ENCODE data around the gene USP6NL. TPM values are rescaled to one million over a fixed set of nuclear protein-coding genes. Genes with fewer than 3 reads are reported as not detected.

USP6NL gene
- total and polyA plus RNA-seq, 9 of the 15 experiments (the other 6 are each of a cell fraction or from before 2014, with no cell fraction given), result 3.2 to 26.6 (median 19.8) TPM

DNA sequence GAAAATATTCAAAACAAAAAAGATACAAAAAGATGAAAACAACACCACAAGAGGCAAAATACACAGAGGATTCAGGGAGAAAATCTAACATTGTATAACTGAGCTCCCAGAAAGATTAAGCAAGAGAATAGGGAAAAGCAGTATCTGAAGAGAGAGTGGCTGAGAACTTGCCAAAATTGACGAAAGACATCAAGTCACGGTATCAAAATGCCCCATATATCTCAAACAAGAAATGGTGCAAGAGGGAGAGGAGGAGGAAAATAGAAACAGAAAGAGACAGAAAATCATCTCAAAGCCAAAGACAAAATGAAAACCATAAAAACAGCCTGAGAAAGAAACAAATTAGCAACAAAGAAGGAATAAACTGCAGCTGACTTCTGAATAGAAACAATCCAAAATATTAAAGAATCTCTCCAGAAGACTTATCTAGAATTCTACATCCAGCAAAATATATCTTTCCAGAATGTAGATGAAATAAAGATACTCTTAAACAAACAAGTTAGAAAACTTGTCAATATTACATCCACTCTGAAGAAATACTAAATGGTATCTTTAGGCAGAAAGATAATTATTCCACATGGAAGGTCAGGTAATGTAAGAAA lies 5.5 kb downstream of the USP6NL start (continued):
- TF ChIP-seq USF1 (CRISPR knock-in tag; IDR thresholded peaks at IDR 0.05) (no peak), POLR2H (tag; IDR thresholded peaks at IDR 0.05; ENCODE audit: low read depth) (0 out of 2 replicates have a peak, but pooled peaks have one; percentile 31), ZKSCAN1 (IDR thresholded peaks at IDR 0.05; ENCODE audit: low read depth, low read length) (no peak), RFX7 (CRISPR knock-in tag; IDR thresholded peaks at IDR 0.05) (no peak), CEBPG (CRISPR knock-in tag; IDR thresholded peaks at IDR 0.05) (no peak), CEBPG (tag; conservative IDR thresholded peaks at IDR 0.05 in 1 of 2, IDR thresholded peaks at IDR 0.05 in 1 of 2) (peak in 1 of 2 experiments; percentile 49; a peak in 2 of 4 replicates)

DNA sequence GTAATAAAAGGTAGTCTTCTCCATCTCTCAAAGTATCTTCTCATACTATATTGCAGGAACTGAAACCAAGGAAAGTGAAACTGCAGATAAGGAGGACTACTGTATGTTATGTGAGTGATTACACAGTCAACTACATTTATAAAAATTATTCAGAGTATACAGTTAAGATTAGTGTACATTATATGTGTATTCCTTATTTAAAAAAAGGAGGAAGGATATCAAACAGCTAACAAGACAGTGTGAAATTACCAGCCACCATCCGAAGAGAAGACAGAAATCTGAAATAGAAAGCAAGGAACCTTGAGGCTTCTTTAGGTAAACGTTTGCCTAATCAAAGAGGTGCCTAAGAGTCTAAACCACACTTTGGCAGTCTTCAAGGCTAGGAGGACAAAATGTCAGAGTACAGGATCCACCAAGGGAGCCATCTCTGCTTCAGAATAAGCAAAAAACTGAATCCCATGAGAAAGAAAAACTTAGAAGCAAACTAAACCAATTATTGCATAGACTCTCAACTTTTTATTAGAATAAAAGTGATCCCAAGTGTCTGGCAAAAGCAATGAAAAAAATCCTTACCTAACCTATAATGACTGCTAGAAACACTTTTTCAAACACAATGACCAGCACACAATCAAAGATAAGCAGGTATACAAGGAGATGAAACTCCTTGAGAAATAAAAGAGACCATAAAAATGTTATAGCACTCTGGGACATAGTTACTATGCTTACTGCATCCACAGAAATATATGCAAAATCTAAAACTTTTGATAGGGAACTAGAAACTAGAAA lies 6.4 kb downstream of the USP6NL start:
- ATAC-seq (peak; percentile 24), FAIRE-seq (no peak), DNase-seq (ENCODE audit: extremely low read depth in 1 of 4, low spot score in 3 of 4) (no peak)
- Histone ChIP-seq H3K79me2 (ENCODE audit: control insufficient read depth, insufficient read depth, low read length) (peaks cover 100% of the 10 kb centered on the region), H3K4me3 (no peak overlapping the region), H3K9me3 (replicated peaks; ENCODE audit: control insufficient read depth, insufficient read depth, low read depth, low read length) (no peaks in the 10 kb centered on the region), H3K36me3 (ENCODE audit: control insufficient read depth, insufficient read depth, low read length) (peaks cover 4% of the 10 kb centered on the region; the same call in 1 of the 3 replicates), H3K4me1 (replicated peaks in 1 of 2; ENCODE audit: control insufficient read depth in 2 of 2, insufficient read depth in 2 of 2, low read length in 2 of 2) (peaks cover 28 to 59% of the 10 kb centered on the region in 2 experiments), H3K27ac (ENCODE audit: extremely low read depth, low read depth, low read length) (peak overlapping the region; percentile 54), H2AFZ (ENCODE audit: low read depth, low read length) (no peak overlapping the region), H3K27me3 (ENCODE audit: control insufficient read depth in 2 of 2, insufficient read depth in 2 of 2, low read length in 2 of 2) (no peaks in the 10 kb centered on the region), H3K9ac (ENCODE audit: insufficient read depth in 1 of 2, low read depth in 2 of 2, low read length in 2 of 2) (peak overlapping the region in 1 of 2 experiments; percentile 32; a peak in 1 of 4 replicates), H4K20me1 (replicated peaks; ENCODE audit: control insufficient read depth, insufficient read depth, low read length) (0 out of 2 replicates have a peak, but pooled peaks cover 7% of the 10 kb centered on the region), H3K4me2 (ENCODE audit: insufficient read depth, low read length) (peak overlapping the region; percentile 66), H3K9me1 (ENCODE audit: control insufficient read depth, insufficient read depth, low read length) (no peaks in the 10 kb centered on the region)
- no TSS peak for BruUV-seq (replicated peaks)
- POLR2A ChIA-PET, result interaction anchor here (3.8 kb wide), 1 partner anchor 11 kb away, joined by 24 read pairs; no protein-coding TSS in a partner anchor
- CTCF ChIA-PET (ENCODE audit: low intra/inter-chr PET ratio), result no interaction called here
- WGBS (ENCODE audit: insufficient coverage, low coverage, missing lambda C conversion rate), result 4% methylated on average over 2 of the region's 2 CpGs
- in situ Hi-C loops (cut with MboI), result no loop called here
- intact Hi-C loops (cut with micrococcal nuclease), result loop anchor here (2.0 to 5.0 kb wide), 2 partner anchors 16 to 68 kb away; no protein-coding TSS in a partner anchor
- TF ChIP-seq, protein P1, sequence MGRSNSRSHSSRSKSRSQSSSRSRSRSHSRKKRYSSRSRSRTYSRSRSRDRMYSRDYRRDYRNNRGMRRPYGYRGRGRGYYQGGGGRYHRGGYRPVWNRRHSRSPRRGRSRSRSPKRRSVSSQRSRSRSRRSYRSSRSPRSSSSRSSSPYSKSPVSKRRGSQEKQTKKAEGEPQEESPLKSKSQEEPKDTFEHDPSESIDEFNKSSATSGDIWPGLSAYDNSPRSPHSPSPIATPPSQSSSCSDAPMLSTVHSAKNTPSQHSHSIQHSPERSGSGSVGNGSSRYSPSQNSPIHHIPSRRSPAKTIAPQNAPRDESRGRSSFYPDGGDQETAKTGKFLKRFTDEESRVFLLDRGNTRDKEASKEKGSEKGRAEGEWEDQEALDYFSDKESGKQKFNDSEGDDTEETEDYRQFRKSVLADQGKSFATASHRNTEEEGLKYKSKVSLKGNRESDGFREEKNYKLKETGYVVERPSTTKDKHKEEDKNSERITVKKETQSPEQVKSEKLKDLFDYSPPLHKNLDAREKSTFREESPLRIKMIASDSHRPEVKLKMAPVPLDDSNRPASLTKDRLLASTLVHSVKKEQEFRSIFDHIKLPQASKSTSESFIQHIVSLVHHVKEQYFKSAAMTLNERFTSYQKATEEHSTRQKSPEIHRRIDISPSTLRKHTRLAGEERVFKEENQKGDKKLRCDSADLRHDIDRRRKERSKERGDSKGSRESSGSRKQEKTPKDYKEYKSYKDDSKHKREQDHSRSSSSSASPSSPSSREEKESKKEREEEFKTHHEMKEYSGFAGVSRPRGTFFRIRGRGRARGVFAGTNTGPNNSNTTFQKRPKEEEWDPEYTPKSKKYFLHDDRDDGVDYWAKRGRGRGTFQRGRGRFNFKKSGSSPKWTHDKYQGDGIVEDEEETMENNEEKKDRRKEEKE (IDR thresholded peaks at IDR 0.05; ENCODE audit: borderline replicate concordance in 1 of 2, control insufficient read depth in 1 of 2, low read depth in 2 of 2, low read length in 1 of 2), result no peak
- TF ChIP-seq OTX1 (CRISPR knock-in tag; IDR thresholded peaks at IDR 0.05) (no peak), NBN (IDR thresholded peaks at IDR 0.05; ENCODE audit: low read depth) (no peak), DPF2 (IDR thresholded peaks at IDR 0.05) (0 out of 2 replicates have a peak, but pooled peaks have one; percentile 19), CBX3 (IDR thresholded peaks at IDR 0.05; ENCODE audit: borderline replicate concordance in 1 of 2, low read length in 2 of 2) (peak in 1 of 2 experiments; percentile 42; a peak in 1 of 3 replicates)
- TF ChIP-seq, protein P2, sequence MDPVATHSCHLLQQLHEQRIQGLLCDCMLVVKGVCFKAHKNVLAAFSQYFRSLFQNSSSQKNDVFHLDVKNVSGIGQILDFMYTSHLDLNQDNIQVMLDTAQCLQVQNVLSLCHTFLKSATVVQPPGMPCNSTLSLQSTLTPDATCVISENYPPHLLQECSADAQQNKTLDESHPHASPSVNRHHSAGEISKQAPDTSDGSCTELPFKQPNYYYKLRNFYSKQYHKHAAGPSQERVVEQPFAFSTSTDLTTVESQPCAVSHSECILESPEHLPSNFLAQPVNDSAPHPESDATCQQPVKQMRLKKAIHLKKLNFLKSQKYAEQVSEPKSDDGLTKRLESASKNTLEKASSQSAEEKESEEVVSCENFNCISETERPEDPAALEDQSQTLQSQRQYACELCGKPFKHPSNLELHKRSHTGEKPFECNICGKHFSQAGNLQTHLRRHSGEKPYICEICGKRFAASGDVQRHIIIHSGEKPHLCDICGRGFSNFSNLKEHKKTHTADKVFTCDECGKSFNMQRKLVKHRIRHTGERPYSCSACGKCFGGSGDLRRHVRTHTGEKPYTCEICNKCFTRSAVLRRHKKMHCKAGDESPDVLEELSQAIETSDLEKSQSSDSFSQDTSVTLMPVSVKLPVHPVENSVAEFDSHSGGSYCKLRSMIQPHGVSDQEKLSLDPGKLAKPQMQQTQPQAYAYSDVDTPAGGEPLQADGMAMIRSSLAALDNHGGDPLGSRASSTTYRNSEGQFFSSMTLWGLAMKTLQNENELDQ (CRISPR knock-in tag; IDR thresholded peaks at IDR 0.05; ENCODE audit: borderline replicate concordance), result no peak
